Duodenal mucosa (tissue), 2 donors: ENCODE data around the gene ABHD17B.

Experiments
- H3K27ac ChIP-seq: one replicate; pipeline ENCODE4 v1.7.0; 2013; ENCODE audit warnings: low read depth, low read length
- H3K27me3 ChIP-seq, 2 donors: one replicate each; pipeline ENCODE4 v1.7.0; 2013; ENCODE audit warnings: low read length in 2 of 2, control low read depth in 1 of 2; ENCODE audit not compliant: insufficient read depth in 2 of 2, control insufficient read depth in 1 of 2
- H3K36me3 ChIP-seq, 2 donors: one replicate each; pipeline ENCODE4 v1.7.0; 2013; ENCODE audit warnings: low read length in 2 of 2, control low read depth in 1 of 2; ENCODE audit not compliant: insufficient read depth in 2 of 2, control insufficient read depth in 1 of 2
- H3K4me1 ChIP-seq, 2 donors: one replicate each; pipeline ENCODE4 v1.7.0; 2013; ENCODE audit warnings: low read length in 2 of 2, control low read depth in 1 of 2; ENCODE audit not compliant: insufficient read depth in 2 of 2, control insufficient read depth in 1 of 2
- H3K4me3 ChIP-seq, 2 donors: one replicate each; pipeline ENCODE4 v1.7.0; 2013; ENCODE audit warnings: low read length in 2 of 2, low read depth in 1 of 2
- H3K9ac ChIP-seq, 2 donors: one replicate each; pipeline ENCODE4 v1.7.0; 2013; ENCODE audit warnings: low read length in 2 of 2, low read depth in 1 of 2
- H3K9me3 ChIP-seq, 2 donors: one replicate each; pipeline ENCODE4 v1.7.0; 2013; ENCODE audit warnings: low read length in 2 of 2, control low read depth in 1 of 2; ENCODE audit not compliant: control insufficient read depth in 1 of 2

The ABHD17B gene

DNA sequence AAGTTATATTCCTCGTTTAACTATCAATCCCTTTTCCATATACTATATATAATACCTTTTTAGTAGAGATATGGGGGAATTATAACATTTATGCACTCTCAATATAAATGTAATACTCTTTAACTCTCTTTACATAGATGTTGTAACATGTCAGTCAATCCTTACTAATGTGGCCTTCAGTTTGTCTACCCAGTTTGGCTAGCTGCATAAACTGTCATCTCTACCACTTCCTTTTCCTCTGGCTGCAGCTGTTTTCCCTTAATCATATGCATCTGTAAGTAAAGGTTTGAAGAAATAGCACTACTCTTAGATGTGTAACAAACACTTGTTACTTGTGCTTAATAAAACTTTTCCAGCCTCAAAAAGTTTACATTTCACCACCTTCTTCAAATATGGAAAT, 13.4 kb downstream of the ABHD17B start:
- H3K27me3 ChIP-seq: no peaks in the 10 kb centered on the region
- no peaks in the 10 kb centered on the region for H3K9me3 ChIP-seq
- H3K4me3 ChIP-seq: no peak overlapping the region
- peaks cover 8 to 33% of the 10 kb centered on the region in 2 donors for H3K4me1 ChIP-seq
- no peak overlapping the region for H3K27ac ChIP-seq
- no peaks in the 10 kb centered on the region for H3K36me3 ChIP-seq
- H3K9ac ChIP-seq: no peak overlapping the region

DNA sequence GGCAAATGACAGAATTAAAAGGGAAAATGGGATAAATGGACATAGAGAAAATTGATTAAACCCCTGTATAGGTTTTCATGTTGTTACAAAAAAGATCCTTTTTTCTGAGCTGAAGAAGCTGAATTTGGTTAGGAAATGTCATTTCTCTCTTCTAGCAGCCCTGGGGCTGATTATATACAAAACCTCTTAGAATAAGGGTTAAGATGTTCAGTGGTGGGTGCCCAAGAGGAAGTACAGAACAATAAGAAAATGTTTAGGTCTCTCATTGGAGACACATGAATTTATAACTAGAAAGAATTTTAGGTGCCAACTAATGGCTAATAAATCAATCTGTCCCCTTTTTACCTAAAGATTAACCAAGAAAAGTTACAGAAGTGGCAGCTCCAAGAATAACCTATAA, 14.2 kb downstream of the ABHD17B start:
- Histone ChIP-seq H3K9me3 (no peaks in the 10 kb centered on the region), H3K27ac (no peak overlapping the region), H3K9ac (no peak overlapping the region), H3K4me3 (no peak overlapping the region), H3K27me3 (no peaks in the 10 kb centered on the region), H3K4me1 (peaks cover 8 to 35% of the 10 kb centered on the region in 2 donors), H3K36me3 (no peaks in the 10 kb centered on the region)

DNA sequence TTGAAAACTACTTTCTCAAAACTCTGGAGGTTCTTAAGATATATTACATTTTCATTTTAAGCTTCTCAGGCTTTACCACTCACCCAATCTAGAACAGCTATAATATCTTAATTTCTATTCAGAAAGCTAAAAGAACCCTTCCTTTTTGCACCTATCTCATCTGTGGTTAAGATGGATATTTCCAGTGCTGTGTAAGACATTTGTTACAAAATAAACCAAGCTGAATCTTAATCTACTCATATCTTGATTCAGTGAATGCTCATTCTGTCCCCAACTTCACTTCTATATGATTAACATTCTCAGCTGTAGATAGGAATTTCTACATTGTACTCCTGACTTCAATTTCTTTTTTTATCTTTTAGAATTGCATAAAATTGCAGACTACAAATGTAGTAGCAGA, 15.0 kb downstream of the ABHD17B start:
- no peaks in the 10 kb centered on the region for H3K36me3 ChIP-seq
- no peaks in the 10 kb centered on the region for H3K27me3 ChIP-seq
- peaks cover 8 to 41% of the 10 kb centered on the region in 2 donors for H3K4me1 ChIP-seq
- H3K4me3 ChIP-seq: no peak overlapping the region
- no peak overlapping the region for H3K9ac ChIP-seq
- H3K27ac ChIP-seq: no peak overlapping the region
- no peaks in the 10 kb centered on the region for H3K9me3 ChIP-seq

DNA sequence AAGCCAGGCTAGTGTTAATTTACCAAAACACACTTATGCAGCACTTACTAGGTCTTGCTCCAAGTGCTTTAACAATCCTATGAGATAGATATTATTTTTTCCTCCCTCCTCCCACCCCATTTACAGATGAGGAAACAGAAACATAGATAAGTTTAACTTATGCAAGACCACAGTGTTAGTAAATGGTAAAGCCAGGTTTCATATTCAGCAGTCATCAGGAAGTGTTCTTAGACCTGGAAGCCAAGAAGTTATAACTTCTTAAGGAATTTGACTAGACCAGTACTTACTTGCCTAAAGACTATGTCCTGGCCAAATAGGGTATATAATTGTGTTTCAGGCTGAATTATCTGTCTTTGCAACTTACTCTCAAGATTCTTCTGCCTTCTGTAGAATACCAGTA, 15.9 kb downstream of the ABHD17B start:
- H3K9me3 ChIP-seq: no peaks in the 10 kb centered on the region
- H3K27ac ChIP-seq: no peak overlapping the region
- no peak overlapping the region for H3K4me3 ChIP-seq
- no peaks in the 10 kb centered on the region for H3K27me3 ChIP-seq
- no peaks in the 10 kb centered on the region for H3K36me3 ChIP-seq
- H3K9ac ChIP-seq: no peak overlapping the region
- H3K4me1 ChIP-seq: peaks cover 8 to 41% of the 10 kb centered on the region in 2 donors

DNA sequence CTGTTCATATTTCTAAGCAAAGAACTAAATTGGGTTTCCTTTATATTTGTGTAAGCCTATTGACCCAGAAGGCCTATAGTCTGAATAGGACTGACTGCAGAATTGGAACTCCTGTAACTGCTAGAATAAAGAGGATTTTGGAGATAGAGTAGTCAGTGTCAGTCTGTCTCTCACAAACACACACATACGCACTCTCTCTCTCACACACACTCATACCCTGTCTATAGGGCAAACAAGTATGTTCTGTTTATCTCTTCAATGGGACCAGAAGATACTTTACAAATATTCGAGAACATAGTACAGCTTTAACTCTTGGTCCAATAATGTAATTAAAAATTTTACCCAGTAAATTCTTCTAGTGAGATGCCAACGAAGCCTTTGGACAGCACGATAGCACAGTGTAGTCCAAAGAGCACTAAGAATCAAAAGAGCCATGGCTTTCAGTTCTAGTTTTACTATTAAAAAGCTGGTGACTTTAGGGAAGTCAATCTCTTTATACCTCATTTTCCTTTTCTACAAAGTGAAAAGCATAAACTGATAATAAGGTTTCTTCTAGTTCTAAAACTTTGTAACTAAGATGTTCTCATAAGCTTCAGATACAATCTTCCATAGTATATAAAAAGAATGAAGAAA, 19.3 kb downstream of the ABHD17B start:
- Histone ChIP-seq H3K9ac (no peak overlapping the region), H3K27me3 (no peaks in the 10 kb centered on the region), H3K36me3 (no peaks in the 10 kb centered on the region), H3K27ac (no peak overlapping the region), H3K4me3 (no peak overlapping the region), H3K4me1 (peaks cover 8 to 35% of the 10 kb centered on the region in 2 donors), H3K9me3 (no peaks in the 10 kb centered on the region)

DNA sequence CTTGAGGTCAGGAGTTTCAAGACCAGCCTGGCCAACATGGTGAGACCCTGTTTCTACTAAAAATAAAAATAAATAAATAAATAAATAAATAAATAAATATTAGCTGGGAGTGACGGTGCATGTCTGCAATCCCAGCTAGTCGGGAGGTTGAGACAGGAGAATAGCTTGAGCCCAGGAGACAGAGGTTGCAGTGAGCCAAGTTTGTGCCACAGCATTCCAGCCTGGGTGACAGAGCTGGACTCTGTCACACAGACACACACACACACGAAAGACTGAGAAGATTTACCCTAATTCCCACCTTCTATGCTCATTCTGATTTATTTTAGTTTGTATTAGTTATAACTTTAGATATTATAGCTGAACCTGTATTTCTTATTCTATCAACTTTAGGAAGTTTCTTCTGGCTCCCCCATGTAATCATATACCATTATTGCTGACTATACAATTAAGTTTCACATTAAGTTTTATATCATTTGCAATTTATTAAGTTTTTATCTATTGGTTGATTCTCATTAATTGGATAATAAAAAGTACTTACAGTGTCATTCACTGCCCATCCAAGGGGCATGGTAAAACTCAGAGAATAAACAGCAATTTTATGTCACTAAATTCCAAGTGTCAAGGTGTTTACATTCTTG, 20.8 kb downstream of the ABHD17B start:
- Histone ChIP-seq H3K27me3 (no peaks in the 10 kb centered on the region), H3K36me3 (no peaks in the 10 kb centered on the region), H3K4me1 (peaks cover 5 to 21% of the 10 kb centered on the region in 2 donors), H3K27ac (no peak overlapping the region), H3K9me3 (no peaks in the 10 kb centered on the region), H3K4me3 (no peak overlapping the region), H3K9ac (no peak overlapping the region)

DNA sequence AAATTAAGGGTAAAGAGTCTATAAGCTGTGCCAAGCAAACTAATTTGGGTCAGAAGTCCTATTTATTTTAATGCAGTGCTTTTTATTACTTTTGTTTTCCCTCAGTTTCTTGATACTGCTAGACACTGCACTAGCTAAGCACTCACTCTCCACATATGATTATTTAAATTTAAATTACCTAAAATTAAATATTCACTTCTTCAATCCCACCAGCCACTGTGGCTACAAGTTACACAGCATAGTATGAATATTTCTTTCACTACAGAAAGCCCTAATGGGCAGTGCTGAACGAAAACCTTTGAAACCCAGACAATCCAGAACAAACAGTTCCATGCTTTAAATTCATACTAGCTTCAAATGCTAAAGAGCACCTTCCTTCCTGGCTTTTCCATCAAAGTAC, 23.6 kb downstream of the ABHD17B start:
- Histone ChIP-seq H3K9me3 (peaks cover 6 to 17% of the 10 kb centered on the region in 2 donors), H3K36me3 (peaks cover 0 to 5% of the 10 kb centered on the region in 2 donors), H3K27ac (no peak overlapping the region), H3K27me3 (no peaks in the 10 kb centered on the region), H3K9ac (no peak overlapping the region), H3K4me1 (peaks cover 0 to 13% of the 10 kb centered on the region in 2 donors), H3K4me3 (no peak overlapping the region)

DNA sequence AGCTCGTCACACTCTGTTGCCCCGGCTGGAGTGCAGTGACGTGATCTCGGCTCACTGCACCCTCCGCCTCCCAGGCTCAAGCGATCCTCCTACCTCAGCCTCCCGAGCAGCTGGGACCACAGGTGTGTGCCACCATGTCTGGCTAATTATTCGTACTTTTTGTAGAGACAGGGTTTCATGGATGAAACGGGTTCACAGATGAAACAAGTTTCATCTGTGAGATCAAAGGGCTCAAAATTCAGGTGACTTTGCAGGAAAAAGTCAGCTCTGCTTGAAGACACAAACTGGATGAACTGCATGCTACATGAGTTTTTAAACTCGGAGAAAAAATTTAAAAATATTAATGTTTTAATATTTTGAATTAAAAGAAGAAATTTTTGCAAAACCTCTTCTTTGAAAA, 24.5 kb downstream of the ABHD17B start:
- peaks cover 9 to 23% of the 10 kb centered on the region in 2 donors for H3K9me3 ChIP-seq
- H3K27me3 ChIP-seq: no peaks in the 10 kb centered on the region
- peaks cover 0 to 8% of the 10 kb centered on the region in 2 donors for H3K4me1 ChIP-seq
- H3K36me3 ChIP-seq: peaks cover 0 to 5% of the 10 kb centered on the region in 2 donors
- no peak overlapping the region for H3K4me3 ChIP-seq
- H3K9ac ChIP-seq: no peak overlapping the region
- H3K27ac ChIP-seq: no peak overlapping the region

DNA sequence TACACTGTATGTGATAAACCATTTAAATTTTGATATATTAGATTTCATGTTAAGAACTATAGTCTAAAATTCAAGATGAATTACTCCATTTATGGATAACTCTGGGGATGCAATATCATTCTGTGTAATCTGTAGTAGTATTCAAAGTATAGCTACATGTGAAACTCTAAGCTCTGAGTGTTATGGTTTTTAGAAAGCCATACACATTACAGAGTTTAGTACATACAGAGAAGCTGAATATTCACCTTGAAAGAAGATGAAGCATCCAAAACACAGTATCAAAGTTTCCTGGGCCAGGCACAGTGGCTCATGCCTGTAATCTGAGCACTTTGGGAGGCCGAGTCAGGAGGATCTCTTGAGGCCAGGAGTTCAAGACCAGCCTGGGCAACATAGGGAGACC, 25.0 kb downstream of the ABHD17B start:
- Histone ChIP-seq H3K4me1 (peaks cover 0 to 5% of the 10 kb centered on the region in 2 donors), H3K4me3 (no peak overlapping the region), H3K36me3 (peaks cover 0 to 5% of the 10 kb centered on the region in 2 donors), H3K27me3 (no peaks in the 10 kb centered on the region), H3K9me3 (peaks cover 9 to 23% of the 10 kb centered on the region in 2 donors), H3K9ac (no peak overlapping the region), H3K27ac (no peak overlapping the region)

DNA sequence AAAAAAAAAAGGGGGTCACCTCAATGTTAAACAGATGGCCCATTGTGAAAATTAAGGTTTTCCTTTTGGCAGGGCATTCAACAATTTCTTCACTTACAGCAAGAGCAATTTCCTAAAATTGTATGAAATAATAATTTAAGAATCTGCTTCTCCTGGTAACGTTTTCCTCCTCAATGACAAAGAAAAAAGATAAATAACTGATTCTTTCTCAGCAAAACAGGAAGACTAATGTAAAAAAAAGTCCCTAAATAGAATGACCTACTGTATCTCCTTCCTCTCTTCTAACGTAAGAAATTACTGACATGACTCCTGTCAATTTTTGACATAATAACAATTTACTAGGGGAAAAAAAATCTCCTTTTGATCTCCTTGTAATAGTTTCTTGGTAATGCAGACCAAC, 25.5 kb downstream of the ABHD17B start:
- Histone ChIP-seq H3K27ac (no peak overlapping the region), H3K9ac (no peak overlapping the region), H3K36me3 (peaks cover 0 to 5% of the 10 kb centered on the region in 2 donors), H3K27me3 (no peaks in the 10 kb centered on the region), H3K9me3 (peaks cover 9 to 23% of the 10 kb centered on the region in 2 donors), H3K4me1 (peaks cover 0 to 5% of the 10 kb centered on the region in 2 donors), H3K4me3 (no peak overlapping the region)
